Vagina (tissue), 2 donors: Measurements from ENCODE around the gene TBC1D24. TPM values are rescaled to one million over a fixed set of nuclear protein-coding genes. Genes with fewer than 3 reads are reported as not detected.
"Not testable (repeated sequence)": the region's sequence is repeated elsewhere in the genome, so short reads cannot be mapped to it uniquely, and the experiment has no call there.

Experiments used
- DNase-seq, 2 donors: peaks; one replicate each; pipeline ENCODE4 v3.0.0-alpha.2; 2017; ENCODE audit errors: extremely low spot score in 2 of 2
- H3K27ac ChIP-seq: fragments of 200-600 bp; sonication (generic); one replicate; pipeline ENCODE4 v1.5.1; 2019
- H3K27me3 ChIP-seq: fragments of 200-600 bp; sonication (generic); one replicate; pipeline ENCODE4 v1.5.1; 2019
- H3K36me3 ChIP-seq, 2 donors: fragments of 200-600 bp; sonication (generic); one replicate each; pipeline ENCODE4 v1.5.1; 2017 to 2019
- H3K4me1 ChIP-seq: fragments of 200-600 bp; sonication (generic); one replicate; pipeline ENCODE4 v1.5.1; 2019
- H3K4me3 ChIP-seq, 2 donors: fragments of 200-600 bp; sonication (generic); 1 replicate in 1 of 2; 2 replicates in 1 of 2; pipeline ENCODE4 v1.5.1; 2016 to 2019
- H3K9me3 ChIP-seq: fragments of 200-600 bp; sonication (generic); one replicate; pipeline ENCODE4 v1.5.1; 2019
- CTCF ChIP-seq, 3 experiments: fragments of 450-650 bp in 2 of 3; fragments of 200-600 bp in 1 of 3; sonication (generic) in 1 of 3; IDR thresholded peaks; one replicate each; pipeline ENCODE4 v1.5.1; 2017 to 2019; ENCODE audit warnings: antibody characterized with exemption in 3 of 3, mild to moderate bottlenecking in 2 of 3, moderate library complexity in 2 of 3
- POLR2A ChIP-seq, 2 donors: fragments of 450-650 bp; IDR thresholded peaks; one replicate each; pipeline ENCODE4 v1.6.1; 2017; ENCODE audit warnings: antibody characterized with exemption in 2 of 2, mild to moderate bottlenecking in 2 of 2, moderate library complexity in 2 of 2
- POLR2AphosphoS5 ChIP-seq, 2 donors: sonication (generic); formaldehyde crosslinking; IDR thresholded peaks; one replicate each; pipeline ENCODE4 v1.9.0; 2017; ENCODE audit warnings: antibody characterized with exemption in 2 of 2, mild to moderate bottlenecking in 2 of 2, low read depth in 1 of 2; ENCODE audit not compliant: insufficient read depth in 1 of 2
- intact Hi-C: fragments of 100-400 bp; cut with DNase I; formaldehyde crosslinking; loops from one replicate; pipeline ENCODE4 v1.15.1; 2023
- total RNA-seq: library from RNA; depleted of rRNA; stranded (reverse); fragments of >200 nt; gene quantifications from one replicate; pipeline ENCODE4 v1.2.3, GENCODE V29; 2016

TBC1D24 gene
- total RNA-seq, 1 donor from 2014 or later = 9.6 TPM

DNA sequence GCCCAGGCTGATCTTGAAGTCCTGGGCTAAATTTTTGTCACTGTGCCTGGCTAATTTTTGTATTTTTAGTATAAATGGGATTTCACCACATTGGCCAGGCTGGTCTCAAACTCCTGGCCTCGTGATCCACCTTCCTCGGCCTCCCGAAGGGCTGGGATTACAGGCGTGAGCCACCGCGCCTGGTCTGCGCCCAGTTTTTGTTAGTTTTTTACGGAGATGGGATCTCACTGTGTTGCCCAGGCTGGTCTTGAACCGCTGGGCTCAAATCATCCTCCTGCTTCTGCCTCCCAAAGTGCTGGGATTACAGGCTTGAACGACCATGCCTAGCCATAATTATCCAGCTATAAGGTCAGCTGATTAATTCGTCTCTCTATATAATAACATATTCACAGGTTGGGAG is 59.0 kb downstream of the TBC1D24 start:
- H3K4me1 ChIP-seq = peaks cover 36% of the 10 kb centered on the region
- H3K9me3 ChIP-seq = no peaks in the 10 kb centered on the region
- no peak for DNase-seq
- H3K27me3 ChIP-seq = no peaks in the 10 kb centered on the region
- no peak overlapping the region for H3K4me3 ChIP-seq
- no peak for TF ChIP-seq POLR2AphosphoS5 (IDR thresholded peaks at IDR 0.05; ENCODE audit: insufficient read depth in 1 of 2, low read depth in 1 of 2)
- TF ChIP-seq CTCF (IDR thresholded peaks at IDR 0.05) = no peak
- no peak for TF ChIP-seq POLR2A (IDR thresholded peaks at IDR 0.05)
- peaks cover 0 to 7% of the 10 kb centered on the region in 2 donors for H3K36me3 ChIP-seq
- intact Hi-C loops = no loop called here
- H3K27ac ChIP-seq = no peak overlapping the region

DNA sequence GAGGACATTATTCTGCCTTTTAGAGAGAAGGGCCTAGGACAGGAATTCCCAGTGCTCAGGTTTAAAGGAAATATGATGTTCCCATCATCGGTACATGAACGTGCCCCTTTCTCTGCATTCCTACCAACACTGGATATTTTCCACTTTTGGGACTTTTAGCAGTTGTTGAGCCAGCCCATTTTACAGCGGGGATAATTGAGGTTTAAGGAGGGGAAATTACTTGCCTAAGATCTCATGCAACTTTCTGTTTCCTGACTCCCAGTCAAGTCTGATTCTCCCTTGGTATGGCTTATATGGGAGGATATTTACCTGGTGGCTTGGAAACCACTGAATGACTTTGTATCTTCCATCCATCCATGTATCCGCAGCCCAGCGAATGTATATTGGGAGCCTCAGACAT is 59.4 kb downstream of the TBC1D24 start:
- intact Hi-C loops = not testable (repeated sequence)

GRCh38 chr16:2535625-2536013 is 60.7 kb downstream of the TBC1D24 start:
- Histone ChIP-seq H3K27ac (peak overlapping the region; percentile 86), H3K27me3 (no peaks in the 10 kb centered on the region), H3K36me3 (no peaks in the 10 kb centered on the region), H3K9me3 (no peaks in the 10 kb centered on the region), H3K4me3 (no peak overlapping the region), H3K4me1 (peaks cover 53% of the 10 kb centered on the region)
- intact Hi-C loops = no loop called here
- DNase-seq = peak in 1 of 2 donors; percentile 89
- TF ChIP-seq CTCF (IDR thresholded peaks at IDR 0.05) (no peak), POLR2AphosphoS5 (IDR thresholded peaks at IDR 0.05; ENCODE audit: insufficient read depth in 1 of 2, low read depth in 1 of 2) (peak in 1 of 2 donors; percentile 16), POLR2A (IDR thresholded peaks at IDR 0.05) (no peak)

More for the DNA sequence above, 59.4 kb downstream of the TBC1D24 start:
- Histone ChIP-seq H3K4me1 (peaks cover 40% of the 10 kb centered on the region), H3K27ac (peak overlapping the region; percentile 86)
- H3K4me3 ChIP-seq, DNase-seq, H3K36me3 ChIP-seq, H3K27me3 ChIP-seq, H3K9me3 ChIP-seq: not testable (repeated sequence)

GRCh38 chr16:2537451-2538379 is 62.8 kb downstream of the TBC1D24 start, which contains the start of gene PDPK1:
Gene PDPK1 (plus strand): TSS chr16:2538021. CDS start chr16:2538113, 92 bp downstream.
- Histone ChIP-seq H3K27me3 (no peaks in the 10 kb centered on the region), H3K4me1 (peaks cover 49% of the 10 kb centered on the region), H3K27ac (peak within 1 kb of the TSS; percentile 86), H3K9me3 (no peaks in the 10 kb centered on the region), H3K36me3 (no peaks in the 10 kb centered on the region), H3K4me3 (peak within 1 kb of the TSS; percentile 66 to 85)
- no peak for TF ChIP-seq CTCF (IDR thresholded peaks at IDR 0.05)
- peak in 1 of 2 donors; percentile 76 for TF ChIP-seq POLR2AphosphoS5 (IDR thresholded peaks at IDR 0.05; ENCODE audit: insufficient read depth in 1 of 2, low read depth in 1 of 2)
- TF ChIP-seq POLR2A (IDR thresholded peaks at IDR 0.05) = peak in 1 of 2 donors; percentile 44
- intact Hi-C loops = no loop called here
- DNase-seq = peak; percentile 94 to 97

GRCh38 chr16:2539192-2539844 is 64.4 kb downstream of the TBC1D24 start:
- DNase-seq = peak in 1 of 2 donors; percentile 80
- peak overlapping the region in 1 of 2 donors; percentile 66 for H3K4me3 ChIP-seq
- H3K9me3 ChIP-seq, H3K27ac ChIP-seq, H3K27me3 ChIP-seq, H3K36me3 ChIP-seq, intact Hi-C loops: not testable (repeated sequence)
- peaks cover 46% of the 10 kb centered on the region for H3K4me1 ChIP-seq

DNA sequence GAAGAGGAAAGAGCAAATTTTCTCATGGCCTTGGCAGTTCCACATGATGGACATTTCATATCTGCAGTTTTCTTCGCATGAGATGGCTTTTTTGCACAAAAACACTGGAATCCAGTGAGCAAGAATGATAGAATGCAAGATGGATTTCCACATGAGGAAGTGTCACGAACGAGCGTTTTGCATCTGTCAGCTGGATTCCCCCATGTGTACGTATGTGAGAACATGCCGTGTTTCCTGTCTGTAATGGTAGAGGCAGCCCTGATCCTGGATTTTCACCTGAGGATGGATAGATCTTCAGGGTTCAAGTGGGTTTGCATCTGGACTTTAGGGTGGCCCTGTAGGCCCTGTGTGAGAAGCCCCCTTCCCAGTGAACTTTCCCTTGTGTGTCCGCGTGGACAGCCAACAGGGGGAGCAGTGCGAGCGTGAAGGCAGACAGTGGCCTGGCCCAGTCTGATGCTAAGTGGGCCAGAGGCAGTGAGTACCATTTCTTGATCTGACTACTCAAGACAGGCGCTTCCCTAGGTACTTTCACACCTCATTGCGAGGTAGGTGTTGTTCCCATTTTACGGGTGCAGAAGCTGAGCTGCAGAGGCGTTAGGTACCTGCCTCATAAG is 65.0 kb downstream of the TBC1D24 start:
- H3K9me3 ChIP-seq, H3K27ac ChIP-seq, H3K4me3 ChIP-seq, intact Hi-C loops, H3K36me3 ChIP-seq, DNase-seq, H3K27me3 ChIP-seq: not testable (repeated sequence)
- H3K4me1 ChIP-seq = peaks cover 46% of the 10 kb centered on the region

GRCh38 chr16:2540912-2541311 is 66.0 kb downstream of the TBC1D24 start:
- H3K4me3 ChIP-seq, H3K27me3 ChIP-seq, intact Hi-C loops, H3K9me3 ChIP-seq, DNase-seq, H3K27ac ChIP-seq, H3K36me3 ChIP-seq: not testable (repeated sequence)
- H3K4me1 ChIP-seq = peaks cover 46% of the 10 kb centered on the region

DNA sequence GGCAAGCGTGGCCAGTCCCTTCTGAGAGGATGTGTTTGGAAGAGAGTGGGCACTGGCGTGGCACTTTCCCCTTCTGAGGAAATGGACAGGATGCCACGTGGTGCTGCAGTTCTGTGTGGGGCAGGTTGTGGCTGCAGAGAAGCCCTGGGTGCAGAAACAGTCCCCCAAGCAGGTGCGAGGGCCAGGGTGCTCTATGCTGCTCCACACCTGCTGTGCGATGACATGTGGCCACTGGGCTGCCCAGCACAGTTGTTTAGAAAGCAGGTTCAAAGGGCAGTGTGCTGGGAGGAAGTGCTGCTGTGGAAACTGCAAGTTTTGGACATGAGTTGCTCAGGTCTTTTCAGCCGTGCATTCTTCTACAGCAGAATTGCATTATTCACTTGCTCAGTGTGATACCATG is 66.5 kb downstream of the TBC1D24 start:
- H3K27me3 ChIP-seq, intact Hi-C loops, H3K4me3 ChIP-seq, H3K36me3 ChIP-seq, H3K9me3 ChIP-seq, DNase-seq, H3K27ac ChIP-seq: not testable (repeated sequence)
- H3K4me1 ChIP-seq = peaks cover 46% of the 10 kb centered on the region

- H3K4me1 ChIP-seq = peaks cover 38% of the 10 kb centered on the region
- H3K27me3 ChIP-seq, H3K36me3 ChIP-seq, intact Hi-C loops, H3K27ac ChIP-seq, DNase-seq, H3K4me3 ChIP-seq, H3K9me3 ChIP-seq: not testable (repeated sequence)
Measured at GRCh38 chr16:2543771-2544170, 68.8 kb downstream of the TBC1D24 start.
